Measurements from ENCODE around the gene UBL4B. TPM values are rescaled to one million over a fixed set of nuclear protein-coding genes. Genes with fewer than 3 reads are reported as not detected.

Gene UBL4B
- total and polyA plus RNA-seq, 9 of the 15 experiments (the other 6 are each of a cell fraction or from before 2014, with no cell fraction given): not detected

DNA sequence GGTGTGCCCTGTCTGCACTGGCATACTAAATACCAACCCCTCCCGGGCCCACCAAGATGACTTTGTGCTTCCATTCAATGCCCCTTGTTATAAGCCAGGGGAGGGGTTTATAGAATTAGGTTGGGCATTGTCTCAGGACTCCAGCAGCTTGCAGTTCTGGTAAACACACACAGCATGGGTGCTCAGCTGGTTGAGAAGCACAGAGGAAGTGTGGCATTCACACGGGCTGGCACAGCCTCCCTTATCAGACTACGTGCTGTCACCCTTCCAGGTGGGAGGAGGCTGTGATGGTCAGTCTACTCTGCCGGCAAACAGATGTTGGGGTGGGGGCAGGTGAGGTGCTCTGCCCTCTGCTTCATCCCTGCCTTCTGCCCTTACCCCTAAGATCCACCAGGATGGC lies 23.0 kb downstream of the UBL4B start:
- H3K27ac ChIP-seq (ENCODE audit: extremely low read depth, low read depth, low read length): no peak overlapping the region
- H3K4me1 ChIP-seq (replicated peaks in 1 of 2; ENCODE audit: control insufficient read depth in 2 of 2, insufficient read depth in 2 of 2, low read length in 2 of 2): peaks cover 0 to 2% of the 10 kb centered on the region in 2 experiments; a peak in 1 of 5 replicates
- H3K9ac ChIP-seq (ENCODE audit: insufficient read depth in 1 of 2, low read depth in 2 of 2, low read length in 2 of 2): no peak overlapping the region
- DNase-seq (ENCODE audit: extremely low read depth in 1 of 4, low spot score in 3 of 4): no peak
- TF ChIP-seq RBM14 (IDR thresholded peaks at IDR 0.05; ENCODE audit: borderline replicate concordance, insufficient read depth, low read depth, low read length) (no peak), ZNF274 (IDR thresholded peaks at IDR 0.05; ENCODE audit: borderline replicate concordance, low read depth, low read length) (no peak), BRD9 (IDR thresholded peaks at IDR 0.05; ENCODE audit: low read depth, partially characterized antibody) (no peak), ZNF140 (CRISPR knock-in tag; IDR thresholded peaks at IDR 0.05) (no peak), KAT8 (IDR thresholded peaks at IDR 0.05; ENCODE audit: low read depth) (no peak), RBFOX2 (IDR thresholded peaks at IDR 0.05; ENCODE audit: low read depth, low read length) (no peak), ARID2 (IDR thresholded peaks at IDR 0.05) (no peak), MTA2 (IDR thresholded peaks at IDR 0.05; ENCODE audit: low read depth) (no peak), ZNF76 (CRISPR knock-in tag; IDR thresholded peaks at IDR 0.05; ENCODE audit: borderline replicate concordance) (no peak), DACH1 (IDR thresholded peaks at IDR 0.05; ENCODE audit: partially characterized antibody) (no peak), ZNF184 (CRISPR knock-in tag; IDR thresholded peaks at IDR 0.05) (no peak), ZFP1 (CRISPR knock-in tag; IDR thresholded peaks at IDR 0.05) (no peak), L3MBTL2 (IDR thresholded peaks at IDR 0.05) (no peak)
- TF ChIP-seq, protein P1, sequence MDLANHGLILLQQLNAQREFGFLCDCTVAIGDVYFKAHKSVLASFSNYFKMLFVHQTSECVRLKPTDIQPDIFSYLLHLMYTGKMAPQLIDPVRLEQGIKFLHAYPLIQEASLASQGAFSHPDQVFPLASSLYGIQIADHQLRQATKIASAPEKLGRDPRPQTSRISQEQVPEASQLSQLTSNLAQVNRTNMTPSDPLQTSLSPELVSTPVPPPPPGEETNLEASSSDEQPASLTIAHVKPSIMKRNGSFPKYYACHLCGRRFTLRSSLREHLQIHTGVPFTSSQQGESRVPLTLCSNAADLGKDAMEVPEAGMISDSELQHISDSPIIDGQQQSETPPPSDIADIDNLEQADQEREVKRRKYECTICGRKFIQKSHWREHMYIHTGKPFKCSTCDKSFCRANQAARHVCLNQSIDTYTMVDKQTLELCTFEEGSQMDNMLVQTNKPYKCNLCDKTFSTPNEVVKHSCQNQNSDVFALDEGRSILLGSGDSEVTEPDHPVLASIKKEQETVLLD (IDR thresholded peaks at IDR 0.05): no peak
- TF ChIP-seq, protein P2, sequence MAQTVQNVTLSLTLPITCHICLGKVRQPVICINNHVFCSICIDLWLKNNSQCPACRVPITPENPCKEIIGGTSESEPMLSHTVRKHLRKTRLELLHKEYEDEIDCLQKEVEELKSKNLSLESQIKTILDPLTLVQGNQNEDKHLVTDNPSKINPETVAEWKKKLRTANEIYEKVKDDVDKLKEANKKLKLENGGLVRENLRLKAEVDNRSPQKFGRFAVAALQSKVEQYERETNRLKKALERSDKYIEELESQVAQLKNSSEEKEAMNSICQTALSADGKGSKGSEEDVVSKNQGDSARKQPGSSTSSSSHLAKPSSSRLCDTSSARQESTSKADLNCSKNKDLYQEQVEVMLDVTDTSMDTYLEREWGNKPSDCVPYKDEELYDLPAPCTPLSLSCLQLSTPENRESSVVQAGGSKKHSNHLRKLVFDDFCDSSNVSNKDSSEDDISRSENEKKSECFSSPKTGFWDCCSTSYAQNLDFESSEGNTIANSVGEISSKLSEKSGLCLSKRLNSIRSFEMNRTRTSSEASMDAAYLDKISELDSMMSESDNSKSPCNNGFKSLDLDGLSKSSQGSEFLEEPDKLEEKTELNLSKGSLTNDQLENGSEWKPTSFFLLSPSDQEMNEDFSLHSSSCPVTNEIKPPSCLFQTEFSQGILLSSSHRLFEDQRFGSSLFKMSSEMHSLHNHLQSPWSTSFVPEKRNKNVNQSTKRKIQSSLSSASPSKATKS (CRISPR knock-in tag; IDR thresholded peaks at IDR 0.05): no peak
- TF ChIP-seq, protein P3, sequence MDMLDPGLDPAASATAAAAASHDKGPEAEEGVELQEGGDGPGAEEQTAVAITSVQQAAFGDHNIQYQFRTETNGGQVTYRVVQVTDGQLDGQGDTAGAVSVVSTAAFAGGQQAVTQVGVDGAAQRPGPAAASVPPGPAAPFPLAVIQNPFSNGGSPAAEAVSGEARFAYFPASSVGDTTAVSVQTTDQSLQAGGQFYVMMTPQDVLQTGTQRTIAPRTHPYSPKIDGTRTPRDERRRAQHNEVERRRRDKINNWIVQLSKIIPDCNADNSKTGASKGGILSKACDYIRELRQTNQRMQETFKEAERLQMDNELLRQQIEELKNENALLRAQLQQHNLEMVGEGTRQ (CRISPR knock-in tag; IDR thresholded peaks at IDR 0.05): no peak
- TF ChIP-seq, protein P4, sequence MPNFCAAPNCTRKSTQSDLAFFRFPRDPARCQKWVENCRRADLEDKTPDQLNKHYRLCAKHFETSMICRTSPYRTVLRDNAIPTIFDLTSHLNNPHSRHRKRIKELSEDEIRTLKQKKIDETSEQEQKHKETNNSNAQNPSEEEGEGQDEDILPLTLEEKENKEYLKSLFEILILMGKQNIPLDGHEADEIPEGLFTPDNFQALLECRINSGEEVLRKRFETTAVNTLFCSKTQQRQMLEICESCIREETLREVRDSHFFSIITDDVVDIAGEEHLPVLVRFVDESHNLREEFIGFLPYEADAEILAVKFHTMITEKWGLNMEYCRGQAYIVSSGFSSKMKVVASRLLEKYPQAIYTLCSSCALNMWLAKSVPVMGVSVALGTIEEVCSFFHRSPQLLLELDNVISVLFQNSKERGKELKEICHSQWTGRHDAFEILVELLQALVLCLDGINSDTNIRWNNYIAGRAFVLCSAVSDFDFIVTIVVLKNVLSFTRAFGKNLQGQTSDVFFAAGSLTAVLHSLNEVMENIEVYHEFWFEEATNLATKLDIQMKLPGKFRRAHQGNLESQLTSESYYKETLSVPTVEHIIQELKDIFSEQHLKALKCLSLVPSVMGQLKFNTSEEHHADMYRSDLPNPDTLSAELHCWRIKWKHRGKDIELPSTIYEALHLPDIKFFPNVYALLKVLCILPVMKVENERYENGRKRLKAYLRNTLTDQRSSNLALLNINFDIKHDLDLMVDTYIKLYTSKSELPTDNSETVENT (CRISPR knock-in tag; IDR thresholded peaks at IDR 0.05): no peak
- ChIA-PET CTCF (ENCODE audit: low intra/inter-chr PET ratio) (no interaction called here), POLR2A (interaction anchor here (1.0 to 1.6 kb wide), 2 partner anchors 11 to 20 kb away, joined by 5 to 7 read pairs; no protein-coding TSS in a partner anchor)
- in situ Hi-C loops (cut with MboI) (no loop called here), intact Hi-C loops (cut with micrococcal nuclease) (no loop called here)
- H4K20me1 ChIP-seq (replicated peaks; ENCODE audit: control insufficient read depth, insufficient read depth, low read length): no peaks in the 10 kb centered on the region; the same call in none of the 2 replicates
- no peaks in the 10 kb centered on the region for H3K9me3 ChIP-seq (replicated peaks; ENCODE audit: control insufficient read depth, insufficient read depth, low read depth, low read length)
- no peak overlapping the region for H2AFZ ChIP-seq (ENCODE audit: low read depth, low read length)
- no TSS peak for BruUV-seq (replicated peaks)
- no peak for FAIRE-seq
- H3K9me1 ChIP-seq (ENCODE audit: control insufficient read depth, insufficient read depth, low read length): no peaks in the 10 kb centered on the region
- no peak overlapping the region for H3K4me3 ChIP-seq
- no peaks in the 10 kb centered on the region for H3K79me2 ChIP-seq (ENCODE audit: control insufficient read depth, insufficient read depth, low read length)
- 0% methylated on average over 4 of the region's 4 CpGs for WGBS (ENCODE audit: insufficient coverage, low coverage, missing lambda C conversion rate)
- H3K4me2 ChIP-seq (ENCODE audit: insufficient read depth, low read length): no peak overlapping the region
- peaks cover 36 to 57% of the 10 kb centered on the region in 2 experiments; a peak in 4 of 5 replicates for H3K27me3 ChIP-seq (ENCODE audit: control insufficient read depth in 2 of 2, insufficient read depth in 2 of 2, low read length in 2 of 2)
- no peaks in the 10 kb centered on the region for H3K36me3 ChIP-seq (ENCODE audit: control insufficient read depth, insufficient read depth, low read length)
- ATAC-seq: no peak
